ENCODE data around the gene CBX1.
"Not testable (repeated sequence)": the region's sequence is repeated elsewhere in the genome, so short reads cannot be mapped to it uniquely, and the experiment has no call there.

Gene CBX1

GRCh38 chr17:48081858-48082257 is 19.4 kb downstream of the CBX1 start:
- no peak for DNase-seq (ENCODE audit: extremely low spot score, insufficient read length, low read depth)
- no peak for FAIRE-seq

DNA sequence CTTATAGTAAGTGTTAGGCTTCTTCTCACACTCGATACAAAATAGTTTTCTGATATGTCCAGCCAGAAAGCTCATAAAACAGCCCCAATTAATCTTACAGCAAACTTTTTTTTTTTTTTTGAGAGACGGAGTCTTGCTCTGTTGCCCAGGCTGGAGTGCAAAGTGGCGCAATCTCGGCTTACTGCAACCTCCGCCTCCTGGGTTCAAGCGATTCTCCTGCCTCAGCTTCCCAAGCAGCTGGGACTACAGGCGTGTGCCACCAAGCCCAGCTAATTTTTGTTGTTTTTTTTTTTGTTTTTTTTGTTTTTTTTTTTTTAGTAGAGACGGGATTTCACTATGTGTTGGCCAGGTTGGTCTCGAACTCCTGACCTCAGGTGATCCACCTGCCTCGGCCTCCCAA is 24.1 kb downstream of the CBX1 start:
- not testable (repeated sequence) for FAIRE-seq; DNase-seq (ENCODE audit: extremely low spot score, insufficient read length, low read depth)

- peak; percentile 70 for FAIRE-seq
- no peak for DNase-seq (ENCODE audit: extremely low spot score, insufficient read length, low read depth)
These were observed 26.8 kb downstream of the CBX1 start for GRCh38 chr17:48074322-48075081.

DNA sequence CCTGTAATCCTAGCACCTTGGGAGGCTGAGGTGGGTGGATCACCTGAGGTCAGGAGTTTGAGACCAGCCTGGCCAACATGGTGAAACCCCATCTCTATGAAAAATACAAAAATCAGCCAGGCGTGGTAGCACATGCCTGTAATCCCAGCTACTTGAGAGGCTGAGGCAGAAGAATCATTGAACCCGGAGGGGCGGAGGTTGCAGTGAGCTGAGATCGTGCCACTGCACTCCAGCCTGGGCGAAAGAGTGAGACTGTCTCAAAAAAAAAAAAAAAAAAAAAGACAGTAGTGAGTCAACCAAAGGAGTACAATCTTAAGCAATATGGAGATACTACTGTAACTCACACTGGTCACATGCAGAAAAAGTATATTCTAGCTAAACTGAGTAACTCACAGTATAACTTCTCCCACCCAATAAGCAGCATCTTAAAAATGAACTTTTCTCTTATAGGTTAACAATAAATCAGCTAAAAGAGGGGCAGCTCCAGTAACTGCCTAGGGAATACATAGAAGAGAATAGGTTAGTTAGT is 27.6 kb downstream of the CBX1 start:
- not testable (repeated sequence) for FAIRE-seq; DNase-seq (ENCODE audit: extremely low spot score, insufficient read length, low read depth)

DNA sequence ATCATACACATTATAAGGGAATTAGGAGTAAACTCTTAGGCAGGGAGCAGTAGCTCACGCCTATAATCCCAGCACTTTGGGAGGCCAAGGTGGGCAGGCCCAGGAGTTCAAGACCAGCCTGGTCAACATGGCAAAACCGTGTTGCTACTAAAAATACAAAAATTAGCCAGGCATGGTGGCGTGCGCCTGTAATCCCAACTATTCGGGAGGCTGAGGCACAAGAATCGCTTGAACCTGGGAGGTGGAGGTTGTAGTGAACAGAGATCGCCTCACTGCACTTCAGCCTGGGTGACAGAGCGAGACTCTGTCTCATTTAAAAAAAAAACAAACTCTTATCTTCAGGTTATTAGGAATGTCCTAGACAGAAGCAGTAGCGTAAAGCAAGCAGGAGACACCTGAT is 28.5 kb downstream of the CBX1 start:
- not testable (repeated sequence) for DNase-seq (ENCODE audit: extremely low spot score, insufficient read length, low read depth); FAIRE-seq

DNA sequence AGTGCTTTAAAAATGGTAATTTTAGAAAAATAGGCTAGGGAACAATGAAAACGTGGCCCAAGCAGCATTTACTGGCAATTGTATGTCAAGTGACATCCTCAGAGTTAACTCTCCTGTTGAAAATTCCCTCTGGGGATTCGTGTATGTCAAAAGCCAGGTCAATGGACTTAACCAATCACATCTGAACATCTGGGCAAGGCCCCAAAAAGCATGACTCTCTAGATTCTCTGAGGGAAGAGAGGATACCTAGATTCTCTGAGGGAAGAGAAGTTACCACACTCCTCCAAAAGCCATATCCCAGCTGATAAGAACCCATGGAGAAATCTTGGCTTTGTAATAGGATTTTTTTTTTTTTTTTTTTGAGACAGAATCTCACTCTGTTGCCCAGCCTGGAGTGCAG is 29.6 kb downstream of the CBX1 start:
- DNase-seq (ENCODE audit: extremely low spot score, insufficient read length, low read depth) = no peak
- FAIRE-seq = no peak

DNA sequence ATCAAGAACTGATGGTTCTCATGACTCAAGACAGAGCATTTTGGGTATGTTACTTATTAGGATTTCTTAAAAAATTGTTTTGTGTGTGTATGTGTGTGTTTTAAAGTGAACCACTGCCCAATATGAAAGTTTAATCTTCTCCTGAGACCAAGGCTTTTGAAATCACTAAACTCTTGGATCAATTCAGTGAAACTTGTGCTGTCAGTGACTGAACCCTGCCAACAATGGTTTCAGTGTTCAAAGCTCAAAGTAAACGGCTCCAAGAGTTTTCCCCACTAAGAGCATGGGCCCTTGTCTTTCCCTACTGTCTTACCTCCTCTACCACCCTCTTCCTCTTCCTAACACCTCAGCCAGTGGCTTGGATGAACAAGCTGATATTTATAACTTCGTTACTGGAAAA is 31.1 kb downstream of the CBX1 start:
- no peak for FAIRE-seq
- DNase-seq (ENCODE audit: extremely low spot score, insufficient read length, low read depth) = no peak

DNA sequence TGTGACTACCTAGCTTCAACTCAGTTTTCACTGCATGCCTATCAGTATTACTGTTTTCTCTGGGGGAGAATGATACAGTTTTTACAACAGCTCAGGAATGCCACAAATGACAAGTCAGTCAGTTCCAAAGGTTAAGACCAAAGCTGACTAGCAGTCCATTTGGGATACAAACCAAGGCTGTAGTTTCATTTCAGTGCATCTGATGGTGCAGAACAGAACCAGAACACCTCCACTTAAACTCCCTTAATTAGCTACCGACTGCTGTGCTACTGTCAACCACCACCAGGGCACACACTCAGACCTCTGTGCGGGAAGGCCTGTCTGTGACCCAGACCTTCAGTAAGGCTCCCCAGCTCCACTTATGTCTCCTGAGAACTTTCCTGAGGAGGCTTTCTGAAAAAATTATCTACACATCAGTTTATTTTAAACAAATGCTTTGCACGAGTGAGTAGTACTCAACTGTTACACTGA is 32.8 kb downstream of the CBX1 start:
- FAIRE-seq (no peak), DNase-seq (ENCODE audit: extremely low spot score, insufficient read length, low read depth) (no peak)

GRCh38 chr17:48067808-48068207 is 33.5 kb downstream of the CBX1 start:
- DNase-seq (ENCODE audit: extremely low spot score, insufficient read length, low read depth); FAIRE-seq: not testable (repeated sequence)

DNA sequence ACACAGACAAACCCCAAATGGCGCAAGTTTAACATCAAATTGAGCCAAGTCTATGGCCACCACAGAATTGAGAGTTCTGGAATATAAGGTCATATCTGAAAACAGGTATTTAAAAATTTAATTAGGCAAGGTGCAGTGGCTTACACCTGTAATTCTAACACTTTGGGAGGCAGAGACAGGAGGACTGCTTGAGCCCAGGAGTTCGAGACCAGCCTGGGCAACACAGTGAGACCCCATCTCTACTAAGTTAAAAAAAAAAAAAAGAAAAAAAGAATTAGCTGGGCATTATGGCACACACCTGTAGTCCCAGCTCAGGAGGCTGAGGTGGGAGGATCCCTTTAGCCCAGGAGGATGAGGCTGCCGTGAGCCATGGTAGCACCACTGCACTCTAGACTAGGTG is 34.0 kb downstream of the CBX1 start:
- no peak for DNase-seq (ENCODE audit: extremely low spot score, insufficient read length, low read depth)
- FAIRE-seq = no peak

DNA sequence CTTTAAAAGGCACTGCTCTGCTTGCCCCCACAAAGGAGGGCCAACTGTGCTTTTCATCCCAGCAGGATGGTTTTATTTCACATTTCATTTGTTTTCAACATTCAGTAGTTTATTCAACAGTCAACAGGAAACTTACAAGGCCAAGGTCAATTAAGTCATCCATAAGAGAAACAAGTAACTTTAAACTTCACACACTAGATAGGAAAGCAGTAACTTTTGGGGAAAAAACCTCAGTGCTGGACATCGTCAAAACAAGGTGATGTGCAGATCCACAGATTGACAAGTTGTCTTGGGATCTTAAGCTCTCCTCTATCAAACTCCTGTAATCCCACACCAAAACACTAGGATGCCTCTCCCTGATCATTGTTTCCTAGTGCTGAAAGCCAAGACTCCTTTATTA is 34.6 kb downstream of the CBX1 start:
- FAIRE-seq (no peak), DNase-seq (ENCODE audit: extremely low spot score, insufficient read length, low read depth) (no peak)

DNA sequence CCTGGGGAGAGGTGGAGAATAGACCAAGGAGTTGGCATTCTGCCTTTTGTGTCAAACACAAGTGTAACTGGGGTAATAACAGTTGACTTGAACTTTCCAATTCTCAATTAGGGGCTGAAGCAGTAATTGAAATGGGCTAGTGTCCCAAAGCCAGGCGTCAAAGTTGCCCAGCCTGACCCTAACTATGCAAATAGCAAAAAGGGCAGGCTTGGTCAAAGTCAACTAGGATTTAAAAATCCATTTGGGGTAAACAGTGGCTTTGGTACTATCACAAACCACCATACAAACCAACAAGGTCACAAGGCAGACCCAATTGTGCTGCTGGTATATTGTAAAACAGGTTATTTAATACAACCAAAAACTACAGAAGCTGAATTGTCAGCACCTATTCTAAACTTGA is 35.1 kb downstream of the CBX1 start:
- DNase-seq (ENCODE audit: extremely low spot score, insufficient read length, low read depth) (no peak), FAIRE-seq (no peak)

- FAIRE-seq = no peak
- DNase-seq (ENCODE audit: extremely low spot score, insufficient read length, low read depth) = no peak
These were observed 36.6 kb downstream of the CBX1 start for GRCh38 chr17:48064638-48065037.

DNA sequence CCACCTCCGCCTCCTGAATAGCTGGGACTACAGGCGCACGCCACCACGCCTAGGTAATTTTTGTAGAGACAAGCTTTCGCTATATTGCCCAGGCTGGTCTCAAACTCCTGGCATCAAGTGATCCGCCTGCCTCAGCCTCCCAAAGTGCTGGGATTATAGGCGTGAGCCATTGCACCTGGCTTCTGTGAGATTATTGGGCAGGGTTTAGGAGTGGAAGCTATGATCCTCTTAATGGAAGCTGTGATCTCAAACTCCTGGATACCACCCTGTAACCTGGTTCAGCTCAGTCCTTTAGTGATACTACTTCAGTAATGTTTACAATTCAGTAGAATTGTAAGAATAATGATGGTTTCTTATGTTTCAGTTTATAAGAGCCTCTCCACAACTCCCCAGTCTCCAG is 39.0 kb downstream of the CBX1 start:
- FAIRE-seq (no peak), DNase-seq (ENCODE audit: extremely low spot score, insufficient read length, low read depth) (no peak)

GRCh38 chr17:48060249-48060648 is 41.0 kb downstream of the CBX1 start:
- FAIRE-seq (no peak), DNase-seq (ENCODE audit: extremely low spot score, insufficient read length, low read depth) (no peak)

DNA sequence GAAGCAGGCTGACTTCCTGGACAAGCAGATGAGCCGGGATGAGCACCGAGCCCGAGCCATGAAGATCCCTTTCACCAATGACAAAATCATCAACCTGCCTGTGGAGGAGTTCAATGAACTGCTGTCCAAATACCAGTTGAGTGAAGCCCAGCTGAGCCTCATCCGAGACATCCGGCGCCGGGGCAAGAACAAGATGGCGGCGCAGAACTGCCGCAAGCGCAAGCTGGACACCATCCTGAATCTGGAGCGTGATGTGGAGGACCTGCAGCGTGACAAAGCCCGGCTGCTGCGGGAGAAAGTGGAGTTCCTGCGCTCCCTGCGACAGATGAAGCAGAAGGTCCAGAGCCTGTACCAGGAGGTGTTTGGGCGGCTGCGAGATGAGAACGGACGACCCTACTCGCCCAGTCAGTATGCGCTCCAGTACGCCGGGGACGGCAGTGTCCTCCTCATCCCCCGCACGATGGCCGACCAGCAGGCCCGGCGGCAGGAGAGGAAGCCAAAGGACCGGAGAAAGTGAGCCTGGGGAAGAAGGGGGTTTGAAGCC is 42.1 kb downstream of the CBX1 start:
- FAIRE-seq (no peak), DNase-seq (ENCODE audit: extremely low spot score, insufficient read length, low read depth) (no peak)

DNA sequence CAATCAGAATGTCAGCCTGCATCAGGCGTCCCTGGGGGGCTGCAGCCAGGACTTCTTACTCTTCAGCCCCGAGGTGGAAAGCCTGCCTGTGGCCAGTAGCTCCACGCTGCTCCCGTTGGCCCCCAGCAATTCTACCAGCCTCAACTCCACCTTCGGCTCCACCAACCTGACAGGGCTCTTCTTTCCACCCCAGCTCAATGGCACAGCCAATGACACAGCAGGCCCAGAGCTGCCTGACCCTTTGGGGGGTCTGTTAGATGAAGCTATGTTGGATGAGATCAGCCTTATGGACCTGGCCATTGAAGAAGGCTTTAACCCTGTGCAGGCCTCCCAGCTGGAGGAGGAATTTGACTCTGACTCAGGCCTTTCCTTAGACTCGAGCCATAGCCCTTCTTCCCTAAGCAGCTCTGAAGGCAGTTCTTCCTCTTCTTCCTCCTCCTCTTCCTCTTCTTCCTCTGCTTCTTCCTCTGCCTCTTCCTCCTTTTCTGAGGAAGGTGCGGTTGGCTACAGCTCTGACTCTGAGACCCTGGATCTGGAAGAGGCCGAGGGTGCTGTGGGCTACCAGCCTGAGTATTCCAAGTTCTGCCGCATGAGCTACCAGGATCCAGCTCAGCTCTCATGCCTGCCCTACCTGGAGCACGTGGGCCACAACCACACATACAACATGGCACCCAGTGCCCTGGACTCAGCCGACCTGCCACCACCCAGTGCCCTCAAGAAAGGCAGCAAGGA is 42.7 kb downstream of the CBX1 start:
- FAIRE-seq (no peak), DNase-seq (ENCODE audit: extremely low spot score, insufficient read length, low read depth) (no peak)

GRCh38 chr17:48057626-48058025 is 43.7 kb downstream of the CBX1 start:
- FAIRE-seq = no peak
- no peak for DNase-seq (ENCODE audit: extremely low spot score, insufficient read length, low read depth)

GRCh38 chr17:48056879-48057278 is 44.4 kb downstream of the CBX1 start:
- no peak for FAIRE-seq
- DNase-seq (ENCODE audit: extremely low spot score, insufficient read length, low read depth) = no peak

DNA sequence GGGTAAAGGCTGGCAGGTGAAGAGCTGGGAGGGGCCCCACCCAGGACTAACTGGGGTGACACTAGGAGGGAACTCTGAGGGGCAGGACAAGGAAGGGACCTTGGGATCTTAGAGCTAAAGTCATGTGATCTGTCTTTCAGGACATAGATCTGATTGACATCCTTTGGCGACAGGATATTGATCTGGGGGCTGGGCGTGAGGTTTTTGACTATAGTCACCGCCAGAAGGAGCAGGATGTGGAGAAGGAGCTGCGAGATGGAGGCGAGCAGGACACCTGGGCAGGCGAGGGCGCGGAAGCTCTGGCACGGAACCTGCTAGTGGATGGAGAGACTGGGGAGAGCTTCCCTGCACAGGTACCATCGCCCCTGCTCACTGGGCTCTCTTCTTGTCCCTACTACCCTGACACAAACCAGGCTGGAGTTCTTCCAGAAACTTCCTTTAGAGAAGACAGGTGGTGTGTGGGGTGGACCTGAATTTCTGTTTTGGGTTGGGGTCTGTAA is 45.0 kb downstream of the CBX1 start:
- FAIRE-seq (no peak), DNase-seq (ENCODE audit: extremely low spot score, insufficient read length, low read depth) (no peak)
